Spleen (tissue), 11 donors: Measurements from ENCODE around the gene NCK2. TPM values are rescaled to one million over a fixed set of nuclear protein-coding genes. Genes with fewer than 3 reads are reported as not detected.

Experiments
- DNase-seq: peaks from one replicate; pipeline ENCODE4 v3.0.0-alpha.2; 2020
- H3K27ac ChIP-seq, 8 donors: fragments of 200-600 bp; sonication (generic) in 7 of 8; 1 replicate in 4 of 8; 2 replicates in 4 of 8; pipeline versions ENCODE4 v1.5.0 to v1.8.0; 2016 to 2021; ENCODE audit warnings: inconsistent platforms in 4 of 8, mild to moderate bottlenecking in 4 of 8, moderate library complexity in 1 of 8
- H3K27me3 ChIP-seq, 7 donors: fragments of 200-600 bp; sonication (generic) in 6 of 7; replicated peaks in 1 of 7; 1 replicate in 4 of 7; 2 replicates in 3 of 7; pipeline versions ENCODE4 v1.5.0 to v1.8.0; 2016 to 2021; ENCODE audit warnings: inconsistent platforms in 3 of 7, mild to moderate bottlenecking in 1 of 7
- H3K36me3 ChIP-seq, 6 donors: fragments of 200-600 bp; sonication (generic) in 5 of 6; 1 replicate in 4 of 6; 2 replicates in 2 of 6; pipeline versions ENCODE4 v1.5.0 to v1.8.0; 2016 to 2021; ENCODE audit warnings: inconsistent platforms in 2 of 6
- H3K4me1 ChIP-seq, 6 donors: fragments of 200-600 bp; sonication (generic) in 5 of 6; 1 replicate in 3 of 6; 2 replicates in 3 of 6; pipeline versions ENCODE4 v1.5.0 to v1.8.0; 2016 to 2021; ENCODE audit warnings: inconsistent platforms in 3 of 6
- H3K4me3 ChIP-seq, 8 donors: fragments of 200-600 bp; sonication (generic) in 7 of 8; 1 replicate in 4 of 8; 2 replicates in 4 of 8; pipeline versions ENCODE4 v1.5.0 to v1.8.0; 2016 to 2021; ENCODE audit warnings: inconsistent platforms in 4 of 8, mild to moderate bottlenecking in 4 of 8, moderate library complexity in 2 of 8
- H3K9me3 ChIP-seq, 8 donors: fragments of 200-600 bp; sonication (generic) in 7 of 8; 1 replicate in 4 of 8; 2 replicates in 4 of 8; pipeline versions ENCODE4 v1.5.0 to v1.8.0; 2016 to 2021; ENCODE audit warnings: inconsistent platforms in 4 of 8
- CTCF ChIP-seq, 11 experiments: fragments of 200-600 bp in 7 of 11; fragments of 450-650 bp in 4 of 11; sonication (generic) in 4 of 11; IDR thresholded peaks in 8 of 11; conservative IDR thresholded peaks in 3 of 11; 1 replicate in 7 of 11; 2 replicates in 4 of 11; pipeline versions ENCODE4 v1.4.0 to v1.8.0; 2016 to 2021; ENCODE audit warnings: antibody characterized with exemption in 11 of 11, inconsistent platforms in 4 of 11, mild to moderate bottlenecking in 1 of 11
- POLR2A ChIP-seq, 3 donors: fragments of 450-650 bp; IDR thresholded peaks; one replicate each; pipeline ENCODE4 v1.5.1; 2017; ENCODE audit warnings: antibody characterized with exemption in 3 of 3, mild to moderate bottlenecking in 1 of 3
- POLR2AphosphoS5 ChIP-seq, 3 donors: sonication (generic); formaldehyde crosslinking; IDR thresholded peaks; one replicate each; pipeline ENCODE4 v1.5.1; 2017; ENCODE audit warnings: antibody characterized with exemption in 3 of 3
- WGBS, 5 donors: extraction: QIAGEN DNeasy Blood & Tissue Kit in 3 of 5; methylation state at CpG; one replicate each; pipeline versions ENCODE4 v1.1.5 to v1.1.7; 2013 to 2018; 5-methylcytosine and 5-hydroxymethylcytosine counted together
- intact Hi-C: fragments of 100-400 bp; cut with DNase I; formaldehyde crosslinking; loops from one replicate; pipeline ENCODE4 v1.15.0; 2023; ENCODE audit warnings: low total_unique reads
- polyA plus RNA-seq, 3 donors: library from polyadenylated mRNA; stranded (reverse); fragments of 200-250 nt; gene quantifications; one replicate each; pipeline ENCODE4 v1.2.1, GENCODE V29; 2013
- total RNA-seq, 7 donors: library from RNA; depleted of rRNA in 3 of 7; stranded (reverse); fragments of >200 nt in 3 of 7; fragmentation: NEBNext Ultra II Directional in 4 of 7; extraction: Animal tissue kit (Norgen Biotek cat#: 25700) in 4 of 7; gene quantifications; one replicate each; pipeline versions ENCODE4 v1.1.0 to v1.2.1, GENCODE V29; 2016 to 2021
- donor health status: healthy with polysubstance abuse.
- donor health status: DM: no; HTN: no; CAD: no; lungs with moderate emphysema.
- donor health status: DM: no; HTN: no; CAD: no.
- donor health status: Bipolar disorder and iron deficiency.
- donor health status: healthy.
- donor health status: DM: no; HTN: no; CAD: no.
- donor health status: DM: yes; HTN: yes; CAD: no.

The NCK2 gene
- total and polyA plus RNA-seq, 10 donors, result 21.5 to 106 (median 62.6) TPM

- Histone ChIP-seq H3K9me3 (peaks cover 0 to 3% (median 0%) of the 10 kb centered on the region in 8 donors), H3K36me3 (peaks cover 0 to 6% (median 0%) of the 10 kb centered on the region in 6 donors), H3K27ac (no peak overlapping the region), H3K27me3 (no peaks in the 10 kb centered on the region), H3K4me1 (peaks cover 0 to 9% (median 0%) of the 10 kb centered on the region in 6 donors), H3K4me3 (no peak overlapping the region)
- WGBS, 5 donors, result 61 to 81% (median 72%) methylated on average over 3 of the region's 3 CpGs
- DNase-seq, result no peak
- no peak for TF ChIP-seq CTCF (IDR thresholded peaks at IDR 0.05 in 8 of 11, conservative IDR thresholded peaks at IDR 0.05 in 3 of 11)
- TF ChIP-seq POLR2AphosphoS5 (IDR thresholded peaks at IDR 0.05), result no peak
- no peak for TF ChIP-seq POLR2A (IDR thresholded peaks at IDR 0.05)
- intact Hi-C loops, result no loop called here
These were observed 161.8 kb downstream of the NCK2 start for GRCh38 chr2:105906481-105906880.

- no peaks in the 10 kb centered on the region for H3K36me3 ChIP-seq
- TF ChIP-seq POLR2A (IDR thresholded peaks at IDR 0.05), result no peak
- TF ChIP-seq POLR2AphosphoS5 (IDR thresholded peaks at IDR 0.05), result no peak
- no peak for TF ChIP-seq CTCF (IDR thresholded peaks at IDR 0.05 in 8 of 11, conservative IDR thresholded peaks at IDR 0.05 in 3 of 11)
- 64 to 75% (median 67%) methylated on average over 4 of the region's 4 CpGs for WGBS, 5 donors
- H3K27ac ChIP-seq, result no peak overlapping the region
- no peaks in the 10 kb centered on the region for H3K27me3 ChIP-seq
- no peak overlapping the region for H3K4me3 ChIP-seq
- intact Hi-C loops, result no loop called here
- H3K4me1 ChIP-seq, result peaks cover 0 to 9% (median 0%) of the 10 kb centered on the region in 6 donors
- H3K9me3 ChIP-seq, result no peaks in the 10 kb centered on the region
- no peak for DNase-seq
These were observed 162.5 kb downstream of the NCK2 start for GRCh38 chr2:105907184-105907583.

- H3K27me3 ChIP-seq, result no peaks in the 10 kb centered on the region
These were observed 164.5 kb downstream of the NCK2 start for GRCh38 chr2:105909215-105909614.

More at GRCh38 chr2:105909215-105909614, 164.5 kb downstream of the NCK2 start:
- H3K4me3 ChIP-seq, result no peak overlapping the region
- intact Hi-C loops, result no loop called here
- peaks cover 0 to 9% (median 0%) of the 10 kb centered on the region in 6 donors for H3K4me1 ChIP-seq
- TF ChIP-seq CTCF (IDR thresholded peaks at IDR 0.05 in 8 of 11, conservative IDR thresholded peaks at IDR 0.05 in 3 of 11) (no peak), POLR2AphosphoS5 (IDR thresholded peaks at IDR 0.05) (no peak), POLR2A (IDR thresholded peaks at IDR 0.05) (no peak)
- DNase-seq, result no peak
- WGBS, 5 donors, result 36 to 54% (median 42%) methylated on average over 4 of the region's 4 CpGs
- H3K9me3 ChIP-seq, result peaks cover 0 to 7% (median 3%) of the 10 kb centered on the region in 8 donors
- H3K36me3 ChIP-seq, result no peaks in the 10 kb centered on the region
- H3K27ac ChIP-seq, result peak overlapping the region in 4 of 8 donors; percentile 14 to 52 (median 22)
